IMR-90 (cell line): Measurements from ENCODE around the gene P4HA2. TPM values are rescaled to one million over a fixed set of nuclear protein-coding genes. Genes with fewer than 3 reads are reported as not detected.
A peak's percentile ranks its signal among the peaks of the same experiment; 100 is the strongest.

Experiments used
- ATAC-seq: fragments of 200-7000 bp; cut with Tn5 transposase; 2 replicates; pipeline ENCODE4 v1.9.1; 2020; ENCODE audit warnings: low read depth, mild to moderate bottlenecking, moderate library complexity
- BruUV-seq: library from RNA; stranded (reverse); fragments of 400-500 nt; replicated peaks from 2 replicates; lab custom pipeline; 2021; lab: Mats Ljungman, UMichigan
- CTCF ChIA-PET: fragments of 300-600 bp; formaldehyde crosslinking; extraction: SDS; loops from one replicate; lab custom pipeline; 2021; ENCODE audit warnings: antibody characterized with exemption; lab: Yijun Ruan, JAX
- POLR2A ChIA-PET: fragments of 300-600 bp; sonication (Branson Sonifier 250); formaldehyde crosslinking; loops from one replicate; lab custom pipeline; 2022; ENCODE audit warnings: antibody characterized with exemption; ENCODE audit not compliant: unreplicated experiment; lab: Charles Lee
- DNase-seq: peaks from one replicate; pipeline ENCODE4 v3.0.0; 2013
- H2AFZ ChIP-seq: replicated peaks from 2 replicates; pipeline ENCODE3; 2013; ENCODE audit warnings: low read length, mild to moderate bottlenecking; ENCODE audit not compliant: poor library complexity
- H2AK5ac ChIP-seq: 2 replicates; pipeline ENCODE4 v1.6.1; 2013; ENCODE audit warnings: low read depth, low read length, inconsistent platforms
- H2AK9ac ChIP-seq: replicated peaks from 2 replicates; pipeline ENCODE3; 2013; ENCODE audit warnings: mild to moderate bottlenecking, low read depth, low read length, moderate library complexity; ENCODE audit not compliant: poor library complexity
- H2BK120ac ChIP-seq: 2 replicates; pipeline ENCODE4 v1.6.1; 2013; ENCODE audit warnings: low read depth, low read length, inconsistent platforms
- H2BK15ac ChIP-seq: 3 replicates; pipeline ENCODE4 v1.6.1; 2013; ENCODE audit warnings: low read depth, low read length, inconsistent platforms
- H2BK20ac ChIP-seq: 2 replicates; pipeline ENCODE4 v1.6.1; 2013; ENCODE audit warnings: low read depth, mild to moderate bottlenecking, inconsistent platforms, low read length, moderate library complexity
- H2BK5ac ChIP-seq: 2 replicates; pipeline ENCODE4 v1.6.1; 2013; ENCODE audit warnings: mild to moderate bottlenecking, low read depth, low read length, inconsistent platforms; ENCODE audit not compliant: poor library complexity, severe bottlenecking
- H3K14ac ChIP-seq: replicated peaks from 2 replicates; pipeline ENCODE4 v1.6.1; 2013; ENCODE audit warnings: low read depth, low read length, inconsistent platforms
- H3K18ac ChIP-seq: 2 replicates; pipeline ENCODE4 v1.6.1; 2013; ENCODE audit warnings: low read depth, low read length, control low read depth
- H3K23ac ChIP-seq: 2 replicates; pipeline ENCODE4 v1.6.1; 2013; ENCODE audit warnings: low read depth, low read length, inconsistent platforms
- H3K27ac ChIP-seq: 2 replicates; pipeline ENCODE4 v1.5.1; 2013; ENCODE audit warnings: mild to moderate bottlenecking, control low read depth, low read length; ENCODE audit not compliant: insufficient read depth
- H3K27me3 ChIP-seq: 2 replicates; pipeline ENCODE4 v1.6.1; 2013; ENCODE audit warnings: low read length; ENCODE audit not compliant: control insufficient read depth, insufficient read depth
- H3K36me3 ChIP-seq: 2 replicates; pipeline ENCODE4 v1.6.1; 2013; ENCODE audit warnings: low read length, mixed read lengths; ENCODE audit not compliant: control insufficient read depth, insufficient read depth
- H3K4ac ChIP-seq: 2 replicates; pipeline ENCODE4 v1.6.1; 2013; ENCODE audit warnings: low read depth, low read length, inconsistent platforms
- H3K4me1 ChIP-seq: 2 replicates; pipeline ENCODE4 v1.6.1; 2013; ENCODE audit warnings: low read length, mixed read lengths; ENCODE audit not compliant: control insufficient read depth, insufficient read depth
- H3K4me2 ChIP-seq: 2 replicates; pipeline ENCODE4 v1.6.1; 2013; ENCODE audit warnings: low read depth, mild to moderate bottlenecking, control low read depth, low read length, moderate library complexity
- H3K4me3 ChIP-seq: 2 replicates; pipeline ENCODE4 v1.5.1; 2013; ENCODE audit warnings: low read depth, mild to moderate bottlenecking, control low read depth, low read length, moderate library complexity; ENCODE audit not compliant: insufficient read depth
- H3K56ac ChIP-seq: 2 replicates; pipeline ENCODE4 v1.6.1; 2013; ENCODE audit warnings: low read length, inconsistent platforms; ENCODE audit not compliant: insufficient read depth; ENCODE audit errors: extremely low read depth
- H3K79me1 ChIP-seq, 2 experiments: 2 replicates each; pipeline ENCODE4 v1.6.1; 2013; ENCODE audit warnings: low read length in 2 of 2, inconsistent platforms in 1 of 2, low read depth in 1 of 2
- H3K9ac ChIP-seq: 2 replicates; pipeline ENCODE4 v1.6.1; 2013; ENCODE audit warnings: low read depth, low read length, control low read depth
- H3K9me1 ChIP-seq: 2 replicates; pipeline ENCODE4 v1.6.1; 2013; ENCODE audit warnings: low read length, inconsistent platforms; ENCODE audit not compliant: insufficient read depth
- H3K9me3 ChIP-seq: 2 replicates; pipeline ENCODE4 v1.6.1; 2013; ENCODE audit warnings: low read length; ENCODE audit not compliant: control insufficient read depth, insufficient read depth
- H4K20me1 ChIP-seq: 2 replicates; pipeline ENCODE4 v1.6.1; 2013; ENCODE audit warnings: low read length, inconsistent platforms; ENCODE audit not compliant: insufficient read depth
- H4K5ac ChIP-seq: 2 replicates; pipeline ENCODE4 v1.6.1; 2013; ENCODE audit warnings: mild to moderate bottlenecking, low read depth, low read length, control low read depth
- H4K8ac ChIP-seq, 2 experiments: 2 replicates each; pipeline ENCODE4 v1.6.1; 2013; ENCODE audit warnings: low read depth in 2 of 2, low read length in 2 of 2, control low read depth in 1 of 2, inconsistent platforms in 1 of 2
- H4K91ac ChIP-seq: 2 replicates; pipeline ENCODE4 v1.6.1; 2013; ENCODE audit warnings: low read depth, low read length, inconsistent platforms; ENCODE audit not compliant: insufficient read depth
- BHLHE40 ChIP-seq: fragments of 150-350 bp; IDR thresholded peaks from 2 replicates; pipeline ENCODE4 v1.6.1; 2016; ENCODE audit warnings: mild to moderate bottlenecking, low read depth, low read length
- CEBPB ChIP-seq: IDR thresholded peaks from 2 replicates; pipeline ENCODE4 v1.6.1; 2012; ENCODE audit warnings: low read depth, low read length, improper control_type of control experiment
- CHD1 ChIP-seq: IDR thresholded peaks from 2 replicates; pipeline ENCODE4 v1.6.1; 2012; ENCODE audit warnings: low read depth, low read length, improper control_type of control experiment
- MAZ ChIP-seq: IDR thresholded peaks from 2 replicates; pipeline ENCODE4 v1.6.1; 2012; ENCODE audit warnings: low read depth, mild to moderate bottlenecking, low read length, improper control_type of control experiment, moderate library complexity, borderline replicate concordance
- MXI1 ChIP-seq: IDR thresholded peaks from 2 replicates; pipeline ENCODE4 v1.6.1; 2012; ENCODE audit warnings: low read depth, mild to moderate bottlenecking, low read length, moderate library complexity, borderline replicate concordance
- POLR2A ChIP-seq: IDR thresholded peaks from 2 replicates; pipeline ENCODE4 v1.6.1; 2012; ENCODE audit warnings: mild to moderate bottlenecking, low read depth, low read length
- SMC3 ChIP-seq: fragments of 150-350 bp; IDR thresholded peaks from 2 replicates; pipeline ENCODE4 v1.6.1; 2016; ENCODE audit warnings: low read depth, mild to moderate bottlenecking, antibody characterized with exemption, low read length, moderate library complexity
- WGBS, 2 experiments: methylation state at CpG; one replicate each; pipeline versions ENCODE4 v1.1.5 to v1.1.7; 2013; ENCODE audit warnings: missing lambda C conversion rate in 2 of 2; ENCODE audit not compliant: insufficient read length in 1 of 2; ENCODE audit errors: extremely low coverage in 2 of 2; 5-methylcytosine and 5-hydroxymethylcytosine counted together
- dilution Hi-C: fragments of 300-500 bp; cut with HindIII; formaldehyde crosslinking; loops from one replicate; pipeline ENCODE4 v1.14.3; 2018; ENCODE audit warnings: low sequenced_read_pairs; ENCODE audit not compliant: unreplicated experiment
- in situ Hi-C: fragments of 300-500 bp; cut with MboI; formaldehyde crosslinking; loops from 3 replicates; pipeline ENCODE4 v1.14.3; 2019; ENCODE audit warnings: low sequenced_read_pairs, inconsistent platforms, mixed read lengths
- intact Hi-C: fragments of 100-400 bp; cut with micrococcal nuclease; formaldehyde crosslinking; loops from 2 replicates; pipeline ENCODE4 v1.10.0; 2022
- polyA plus RNA-seq, 3 experiments: library from polyadenylated mRNA; depleted of rRNA; stranded (reverse); fragments of >200 nt; gene quantifications; 2 replicates each; pipeline ENCODE4 v1.2.3, GENCODE V29; 2012; ENCODE audit warnings: low replicate concordance in 1 of 3
- total RNA-seq: library from RNA; depleted of rRNA; stranded (reverse); fragments of >200 nt; gene quantifications from 2 replicates; pipeline ENCODE4 v1.2.3, GENCODE V29; 2012
- TF ChIP-seq, protein P1 (sequence below): conservative IDR thresholded peaks from 2 replicates; pipeline ENCODE4 v1.5.1; 2012; ENCODE audit warnings: mild to moderate bottlenecking, low read depth, low read length, improper control_type of control experiment
- TF ChIP-seq, protein P2 (sequence below): fragments of 150-350 bp; IDR thresholded peaks from 2 replicates; pipeline ENCODE4 v1.6.1; 2017; ENCODE audit warnings: mild to moderate bottlenecking, antibody characterized with exemption, low read length, low read depth
- TF ChIP-seq, protein P3 (sequence below): fragments of 150-350 bp; IDR thresholded peaks from 2 replicates; pipeline ENCODE4 v1.6.1; 2016; ENCODE audit warnings: low read depth, mild to moderate bottlenecking, low read length, moderate library complexity, borderline replicate concordance

The P4HA2 gene
- total and polyA plus RNA-seq, 2 of the 4 experiments (the other 2 are of a cell fraction): 186 to 225 TPM

DNA sequence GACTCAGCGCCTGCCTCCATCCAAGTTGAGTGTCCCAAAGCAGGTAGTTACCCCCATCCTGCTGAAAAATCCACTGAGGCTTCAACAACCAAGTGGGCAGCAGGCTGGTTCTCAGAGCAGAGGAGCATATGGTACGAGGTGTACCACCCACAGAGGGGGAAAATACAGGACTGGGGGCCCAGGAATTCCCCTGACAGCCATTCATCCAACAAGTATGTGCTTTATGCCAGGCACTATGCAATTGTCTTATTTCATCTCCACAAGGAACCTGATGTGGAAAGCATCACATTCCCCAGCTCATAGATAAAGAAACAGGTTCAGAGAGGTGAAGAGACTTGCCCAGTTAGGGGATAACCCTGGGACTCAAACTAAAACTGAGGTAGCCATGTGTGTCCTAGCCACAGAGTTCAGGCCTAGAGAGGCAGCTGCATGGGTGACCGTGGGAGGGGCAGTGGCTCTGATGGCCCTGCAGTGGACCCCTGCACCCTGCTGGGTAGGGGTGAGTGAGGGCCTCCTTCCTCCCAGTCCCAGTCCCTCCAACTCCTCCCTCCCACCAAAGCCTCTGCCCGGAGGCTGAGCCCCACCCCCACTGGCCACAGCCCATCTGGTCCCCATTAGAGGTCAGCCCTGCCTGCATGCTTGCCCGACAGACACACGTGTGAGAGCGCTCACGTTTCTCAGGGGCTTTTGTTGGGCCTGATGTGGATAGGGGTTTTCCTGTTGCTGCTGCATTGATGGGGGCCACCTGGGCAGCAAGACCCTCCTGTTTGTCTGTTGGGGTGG is 41.3 kb upstream of the P4HA2 start:
- Histone ChIP-seq H3K9me3 (no peaks in the 10 kb centered on the region), H2BK20ac (no peak overlapping the region), H3K4me1 (peaks cover 44% of the 10 kb centered on the region), H3K9ac (no peak overlapping the region), H2BK5ac (peak overlapping the region; percentile 62), H3K23ac (peak overlapping the region; percentile 46; the same call in 1 of the 2 replicates), H3K79me1 (peaks cover 21 to 66% of the 10 kb centered on the region in 2 experiments), H3K4me2 (no peak overlapping the region), H3K4ac (peak overlapping the region; percentile 85), H3K56ac (no peak overlapping the region), H3K27me3 (no peaks in the 10 kb centered on the region), H4K20me1 (peaks cover 3% of the 10 kb centered on the region), H2AFZ (peak overlapping the region; percentile 38), H3K14ac (peak overlapping the region; percentile 85), H3K18ac (peak overlapping the region; percentile 45; the same call in 1 of the 2 replicates), H3K9me1 (peaks cover 58% of the 10 kb centered on the region), H2BK15ac (peak overlapping the region; percentile 52; the same call in 1 of the 3 replicates), H2BK120ac (peak overlapping the region; percentile 39; the same call in 1 of the 2 replicates), H4K5ac (peak overlapping the region; percentile 12; the same call in 1 of the 2 replicates), H3K36me3 (peaks cover 64% of the 10 kb centered on the region), H3K4me3 (no peak overlapping the region), H4K8ac (peak overlapping the region in 1 of 2 experiments; percentile 66; a peak in 3 of 4 replicates), H4K91ac (peak overlapping the region; percentile 73), H2AK9ac (peak overlapping the region; percentile 87), H3K27ac (peak overlapping the region; percentile 4), H2AK5ac (peak overlapping the region; percentile 87; the same call in 1 of the 2 replicates)
- in situ Hi-C loops (no loop called here), dilution Hi-C loops (no loop called here), intact Hi-C loops (loop anchor here (2.0 kb wide), 1 partner anchor 100 kb away; the partner anchor contains the start of gene SLC22A5)
- TF ChIP-seq, protein P1, sequence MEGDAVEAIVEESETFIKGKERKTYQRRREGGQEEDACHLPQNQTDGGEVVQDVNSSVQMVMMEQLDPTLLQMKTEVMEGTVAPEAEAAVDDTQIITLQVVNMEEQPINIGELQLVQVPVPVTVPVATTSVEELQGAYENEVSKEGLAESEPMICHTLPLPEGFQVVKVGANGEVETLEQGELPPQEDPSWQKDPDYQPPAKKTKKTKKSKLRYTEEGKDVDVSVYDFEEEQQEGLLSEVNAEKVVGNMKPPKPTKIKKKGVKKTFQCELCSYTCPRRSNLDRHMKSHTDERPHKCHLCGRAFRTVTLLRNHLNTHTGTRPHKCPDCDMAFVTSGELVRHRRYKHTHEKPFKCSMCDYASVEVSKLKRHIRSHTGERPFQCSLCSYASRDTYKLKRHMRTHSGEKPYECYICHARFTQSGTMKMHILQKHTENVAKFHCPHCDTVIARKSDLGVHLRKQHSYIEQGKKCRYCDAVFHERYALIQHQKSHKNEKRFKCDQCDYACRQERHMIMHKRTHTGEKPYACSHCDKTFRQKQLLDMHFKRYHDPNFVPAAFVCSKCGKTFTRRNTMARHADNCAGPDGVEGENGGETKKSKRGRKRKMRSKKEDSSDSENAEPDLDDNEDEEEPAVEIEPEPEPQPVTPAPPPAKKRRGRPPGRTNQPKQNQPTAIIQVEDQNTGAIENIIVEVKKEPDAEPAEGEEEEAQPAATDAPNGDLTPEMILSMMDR: no peak
- TF ChIP-seq SMC3: no peak
- peak; percentile 39; the same call in 1 of the 2 replicates for TF ChIP-seq CEBPB
- peak; percentile 67; the same call in 1 of the 2 replicates for TF ChIP-seq MXI1
- TF ChIP-seq POLR2A: no peak
- TF ChIP-seq, protein P2, sequence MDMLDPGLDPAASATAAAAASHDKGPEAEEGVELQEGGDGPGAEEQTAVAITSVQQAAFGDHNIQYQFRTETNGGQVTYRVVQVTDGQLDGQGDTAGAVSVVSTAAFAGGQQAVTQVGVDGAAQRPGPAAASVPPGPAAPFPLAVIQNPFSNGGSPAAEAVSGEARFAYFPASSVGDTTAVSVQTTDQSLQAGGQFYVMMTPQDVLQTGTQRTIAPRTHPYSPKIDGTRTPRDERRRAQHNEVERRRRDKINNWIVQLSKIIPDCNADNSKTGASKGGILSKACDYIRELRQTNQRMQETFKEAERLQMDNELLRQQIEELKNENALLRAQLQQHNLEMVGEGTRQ: no peak
- TF ChIP-seq CHD1: no peak
- TF ChIP-seq, protein P3, sequence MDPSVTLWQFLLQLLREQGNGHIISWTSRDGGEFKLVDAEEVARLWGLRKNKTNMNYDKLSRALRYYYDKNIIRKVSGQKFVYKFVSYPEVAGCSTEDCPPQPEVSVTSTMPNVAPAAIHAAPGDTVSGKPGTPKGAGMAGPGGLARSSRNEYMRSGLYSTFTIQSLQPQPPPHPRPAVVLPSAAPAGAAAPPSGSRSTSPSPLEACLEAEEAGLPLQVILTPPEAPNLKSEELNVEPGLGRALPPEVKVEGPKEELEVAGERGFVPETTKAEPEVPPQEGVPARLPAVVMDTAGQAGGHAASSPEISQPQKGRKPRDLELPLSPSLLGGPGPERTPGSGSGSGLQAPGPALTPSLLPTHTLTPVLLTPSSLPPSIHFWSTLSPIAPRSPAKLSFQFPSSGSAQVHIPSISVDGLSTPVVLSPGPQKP: no peak
- peak; percentile 33; the same call in 1 of the 2 replicates for TF ChIP-seq MAZ
- peak; percentile 84 for TF ChIP-seq BHLHE40
- no TSS peak for BruUV-seq
- no CpG with 5 or more reads among the region's 8 CpGs for WGBS, 2 experiments
- DNase-seq (peak; percentile 76), ATAC-seq (peak; percentile 21)
- ChIA-PET CTCF (interaction anchor here (1.1 kb wide), 1 partner anchor 44 kb away, joined by 3 read pairs; no protein-coding TSS in a partner anchor), POLR2A (interaction anchor here (0.6 kb wide), 1 partner anchor 189 kb away, joined by 8 read pairs; no protein-coding TSS in a partner anchor)
